ENCODE results near the gene KIAA0040.
"Not testable (repeated sequence)": the region's sequence is repeated elsewhere in the genome, so short reads cannot be mapped to it uniquely, and the experiment has no call there.

The KIAA0040 gene

DNA sequence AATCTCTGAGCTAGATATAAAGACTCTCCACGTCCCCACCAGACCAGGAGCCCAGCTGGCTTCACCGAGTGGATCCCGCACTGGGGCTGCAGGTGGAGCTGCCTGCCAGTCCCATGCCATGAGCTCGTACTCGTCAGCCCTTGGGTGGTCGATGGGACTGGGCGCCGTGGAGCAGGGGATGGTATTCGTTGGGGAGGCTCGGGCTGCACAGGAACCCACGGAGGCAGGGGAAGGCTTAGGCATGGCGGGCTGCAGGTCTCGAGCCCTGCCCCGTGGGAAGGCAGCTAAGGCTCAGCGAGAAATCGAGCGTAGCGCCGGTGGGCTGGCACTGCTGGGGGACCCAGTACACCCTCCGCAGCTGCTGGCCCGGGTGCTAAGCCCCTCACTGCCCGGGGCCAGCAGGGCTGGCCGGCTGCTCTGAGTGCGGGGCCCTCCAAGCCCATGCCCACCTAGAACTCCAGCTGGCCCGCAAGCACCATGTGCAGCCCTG is 84.2 kb downstream of the KIAA0040 start:
- not testable (repeated sequence) for DNase-seq (ENCODE audit: low read depth in 3 of 3, low spot score in 1 of 3)
